HepG2 (cell line): ENCODE results near the gene SFXN5. TPM values are rescaled to one million over a fixed set of nuclear protein-coding genes. Genes with fewer than 3 reads are reported as not detected.

ENCODE experiments used
- AKAP8 ChIP-seq: sonication (generic); formaldehyde crosslinking; IDR thresholded peaks from 2 replicates; pipeline ENCODE4 v1.5.1; 2020; ENCODE audit warnings: mild to moderate bottlenecking, missing genetic modification reagents
- ARNT ChIP-seq: fragments of 450-650 bp; IDR thresholded peaks from 2 replicates; pipeline ENCODE4 v1.6.1; 2017
- ATF7 ChIP-seq, 2 experiments: fragments of 450-650 bp in 1 of 2; sonication (generic) in 1 of 2; formaldehyde crosslinking in 1 of 2; IDR thresholded peaks; 2 replicates each; pipeline versions ENCODE4 v1.4.0 to v1.6.1; 2016 to 2020; ENCODE audit warnings: antibody characterized with exemption in 1 of 2, mild to moderate bottlenecking in 1 of 2, missing genetic modification reagents in 1 of 2
- CREB1 ChIP-seq, 2 experiments: fragments of 450-650 bp in 1 of 2; IDR thresholded peaks; 2 replicates each; pipeline ENCODE4 v1.6.1; 2016 to 2017; ENCODE audit warnings: control low read depth in 1 of 2, mild to moderate bottlenecking in 1 of 2, missing compliant biosample characterization in 1 of 2, missing genetic modification characterization in 1 of 2
- DPF2 ChIP-seq: sonication (generic); formaldehyde crosslinking; IDR thresholded peaks from 2 replicates; pipeline ENCODE4 v1.4.0; 2020; ENCODE audit warnings: mild to moderate bottlenecking, low read depth, missing genetic modification reagents, borderline replicate concordance
- ESRRA ChIP-seq: sonication (generic); formaldehyde crosslinking; IDR thresholded peaks from 2 replicates; pipeline ENCODE4 v1.5.1; 2020; ENCODE audit warnings: mild to moderate bottlenecking, low read depth, missing genetic modification reagents
- GABPA ChIP-seq, 2 experiments: IDR thresholded peaks; 2 replicates each; pipeline ENCODE4 v1.6.1; 2011 to 2016; ENCODE audit warnings: low read depth in 2 of 2, low read length in 1 of 2, missing biosample characterization in 1 of 2, missing genetic modification characterization in 1 of 2
- HNF4G ChIP-seq, 2 experiments: sonication (generic) in 1 of 2; formaldehyde crosslinking in 1 of 2; IDR thresholded peaks; 2 replicates each; pipeline versions ENCODE4 v1.4.0 to v1.6.1; 2011 to 2020; ENCODE audit warnings: borderline replicate concordance in 2 of 2, low read depth in 2 of 2, mild to moderate bottlenecking in 2 of 2, low read length in 1 of 2, missing genetic modification reagents in 1 of 2, moderate library complexity in 1 of 2
- HOXA3 ChIP-seq: sonication (generic); formaldehyde crosslinking; IDR thresholded peaks from 2 replicates; pipeline ENCODE4 v1.5.0; 2020; ENCODE audit warnings: missing genetic modification reagents
- HOXD1 ChIP-seq: sonication (generic); formaldehyde crosslinking; IDR thresholded peaks from 2 replicates; pipeline ENCODE4 v1.5.0; 2020; ENCODE audit warnings: missing genetic modification reagents
- KMT2A ChIP-seq: sonication (generic); formaldehyde crosslinking; IDR thresholded peaks from 2 replicates; pipeline ENCODE4 v1.4.0; 2020; ENCODE audit warnings: missing genetic modification reagents
- MAF1 ChIP-seq: sonication (generic); formaldehyde crosslinking; IDR thresholded peaks from 2 replicates; pipeline ENCODE4 v1.5.0; 2020; ENCODE audit warnings: missing genetic modification reagents, borderline replicate concordance
- MAZ ChIP-seq, 2 experiments: sonication (generic) in 1 of 2; formaldehyde crosslinking in 1 of 2; IDR thresholded peaks; 2 replicates each; pipeline versions ENCODE4 v1.5.0 to v1.6.1; 2012 to 2020; ENCODE audit warnings: low read depth in 2 of 2, mild to moderate bottlenecking in 2 of 2, borderline replicate concordance in 1 of 2, improper control_type of control experiment in 1 of 2, low read length in 1 of 2, missing genetic modification reagents in 1 of 2, moderate library complexity in 1 of 2
- NR2F6 ChIP-seq, 2 experiments: IDR thresholded peaks; 2 replicates each; pipeline ENCODE4 v1.6.1; 2016; ENCODE audit warnings: antibody characterized with exemption in 1 of 2, mild to moderate bottlenecking in 1 of 2
- RARA ChIP-seq: IDR thresholded peaks from 2 replicates; pipeline ENCODE4 v1.6.1; 2016; ENCODE audit warnings: missing genetic modification reagents, missing compliant biosample characterization
- SP5 ChIP-seq: IDR thresholded peaks from 2 replicates; pipeline ENCODE4 v1.6.1; 2016; ENCODE audit warnings: low read depth, borderline replicate concordance
- TARDBP ChIP-seq: sonication (generic); formaldehyde crosslinking; IDR thresholded peaks from 2 replicates; pipeline ENCODE4 v1.8.0; 2022; ENCODE audit warnings: mild to moderate bottlenecking, missing genetic modification reagents
- THAP11 ChIP-seq: IDR thresholded peaks from 2 replicates; pipeline ENCODE4 v1.6.1; 2016; ENCODE audit warnings: missing biosample characterization, missing genetic modification reagents
- U2AF2 ChIP-seq: fragments of 200-400 bp; formaldehyde crosslinking; IDR thresholded peaks from 2 replicates; pipeline ENCODE4 v1.6.1; 2017; ENCODE audit warnings: low read depth, mild to moderate bottlenecking, low read length
- ZFP90 ChIP-seq: sonication (generic); formaldehyde crosslinking; IDR thresholded peaks from 2 replicates; pipeline ENCODE4 v1.8.0; 2022; ENCODE audit warnings: missing genetic modification reagents, mild to moderate bottlenecking, inconsistent platforms, borderline replicate concordance
- ZNF138 ChIP-seq: sonication (generic); formaldehyde crosslinking; IDR thresholded peaks from 2 replicates; pipeline ENCODE4 v1.5.0; 2020; ENCODE audit warnings: mild to moderate bottlenecking, low read depth, missing genetic modification reagents
- ZNF160 ChIP-seq: sonication (generic); formaldehyde crosslinking; IDR thresholded peaks from 2 replicates; pipeline ENCODE4 v1.8.0; 2022; ENCODE audit warnings: mild to moderate bottlenecking, inconsistent platforms, missing genetic modification reagents
- ZNF570 ChIP-seq: sonication (generic); formaldehyde crosslinking; IDR thresholded peaks from 2 replicates; pipeline ENCODE4 v1.4.0; 2020; ENCODE audit warnings: mild to moderate bottlenecking, missing genetic modification reagents, borderline replicate concordance
- ZNF790 ChIP-seq: sonication (generic); formaldehyde crosslinking; IDR thresholded peaks from 2 replicates; pipeline ENCODE4 v1.8.0; 2022; ENCODE audit warnings: missing genetic modification reagents, mild to moderate bottlenecking, borderline replicate concordance
- polyA plus RNA-seq, 8 experiments: library from polyadenylated mRNA; depleted of rRNA in 3 of 8; stranded (reverse) in 7 of 8; unstranded in 1 of 8; fragments of >200 nt; fragmentation: Illumina TruSeq in 4 of 8; extraction: Trizol in 4 of 8; gene quantifications; 2 replicates each; pipeline versions ENCODE4 v1.2.1 to v1.2.3, GENCODE V29; 2011 to 2016; ENCODE audit warnings: low read depth in 4 of 8, missing spikeins in 1 of 8, mixed read lengths in 1 of 8; ENCODE audit not compliant: insufficient read depth in 1 of 8
- total RNA-seq, 5 experiments: library from RNA; depleted of rRNA; stranded (reverse); fragments of >200 nt; fragmentation: Illumina TruSeq; extraction: Trizol; gene quantifications; 2 replicates each; pipeline ENCODE4 v1.2.3, GENCODE V29; 2016; ENCODE audit warnings: low read depth in 1 of 5
- TF ChIP-seq, protein P1 (sequence below): conservative IDR thresholded peaks from 2 replicates; pipeline ENCODE4 v1.6.1; 2018; ENCODE audit warnings: missing genetic modification reagents
- TF ChIP-seq, protein P2 (sequence below): sonication (generic); formaldehyde crosslinking; IDR thresholded peaks from 2 replicates; pipeline ENCODE4 v1.5.1; 2020; ENCODE audit warnings: missing genetic modification reagents, mild to moderate bottlenecking, borderline replicate concordance
- TF ChIP-seq, protein P3 (sequence below): sonication (generic); formaldehyde crosslinking; IDR thresholded peaks from 2 replicates; pipeline ENCODE4 v1.8.0; 2022; ENCODE audit warnings: mild to moderate bottlenecking, missing genetic modification reagents

SFXN5 gene
- total and polyA plus RNA-seq, 2 of the 13 experiments (the other 11 are each of a cell fraction or from before 2014, with no cell fraction given) = 34.9 to 37.4 TPM

DNA sequence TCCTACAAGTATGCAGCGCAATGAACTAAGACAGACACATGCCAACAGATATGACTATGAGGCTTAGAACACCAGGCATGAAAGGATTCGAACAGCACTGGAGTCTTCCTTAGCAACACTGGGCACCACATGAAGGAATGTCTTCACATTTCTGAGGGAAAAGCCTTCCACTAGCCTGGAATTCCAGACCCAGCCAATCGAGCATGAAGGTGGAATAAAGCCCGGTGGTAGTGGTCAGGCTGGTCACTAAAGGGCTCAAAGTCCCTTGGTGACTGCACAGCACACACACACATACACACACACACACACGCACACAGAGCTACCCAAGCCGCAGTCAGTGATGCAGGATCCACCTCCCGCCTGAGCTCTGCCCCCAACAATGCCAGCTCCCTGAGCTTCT, 19.7 kb upstream of the SFXN5 start (continued):
- peak; percentile 71; the same call in 1 of the 2 replicates for TF ChIP-seq TARDBP (CRISPR knock-in tag)
- TF ChIP-seq MAF1 (CRISPR knock-in tag) = no peak
- TF ChIP-seq, protein P1, sequence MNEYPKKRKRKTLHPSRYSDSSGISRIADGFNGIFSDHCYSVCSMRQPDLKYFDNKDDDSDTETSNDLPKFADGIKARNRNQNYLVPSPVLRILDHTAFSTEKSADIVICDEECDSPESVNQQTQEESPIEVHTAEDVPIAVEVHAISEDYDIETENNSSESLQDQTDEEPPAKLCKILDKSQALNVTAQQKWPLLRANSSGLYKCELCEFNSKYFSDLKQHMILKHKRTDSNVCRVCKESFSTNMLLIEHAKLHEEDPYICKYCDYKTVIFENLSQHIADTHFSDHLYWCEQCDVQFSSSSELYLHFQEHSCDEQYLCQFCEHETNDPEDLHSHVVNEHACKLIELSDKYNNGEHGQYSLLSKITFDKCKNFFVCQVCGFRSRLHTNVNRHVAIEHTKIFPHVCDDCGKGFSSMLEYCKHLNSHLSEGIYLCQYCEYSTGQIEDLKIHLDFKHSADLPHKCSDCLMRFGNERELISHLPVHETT = no peak
- TF ChIP-seq SP5 = no peak
- no peak for TF ChIP-seq ARNT
- no peak for TF ChIP-seq KMT2A (CRISPR knock-in tag)
- TF ChIP-seq, protein P2, sequence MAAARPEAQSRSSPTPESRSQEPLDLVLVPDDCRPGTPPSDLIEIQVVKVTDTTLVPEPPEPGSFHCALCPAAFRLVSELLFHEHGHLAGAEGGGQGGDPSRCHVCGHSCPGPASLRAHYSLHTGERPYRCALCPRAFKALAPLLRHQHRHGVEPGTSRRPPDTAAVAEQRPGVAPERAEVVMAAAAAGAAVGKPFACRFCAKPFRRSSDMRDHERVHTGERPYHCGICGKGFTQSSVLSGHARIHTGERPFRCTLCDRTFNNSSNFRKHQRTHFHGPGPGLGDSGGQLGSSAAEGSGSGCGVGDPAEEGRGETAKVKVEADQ (CRISPR knock-in tag) = no peak
- TF ChIP-seq RARA (CRISPR knock-in tag) = peak; percentile 36; the same call in 1 of the 2 replicates
- peak; percentile 70 for TF ChIP-seq HOXA3 (CRISPR knock-in tag)
- TF ChIP-seq DPF2 = peak; percentile 63; the same call in 1 of the 2 replicates
- peak; percentile 97 for TF ChIP-seq HNF4G (IDR thresholded peaks at IDR 0.05; ENCODE audit: borderline replicate concordance, low read depth, low read length)
- peak; percentile 84; the same call in 1 of the 2 replicates for TF ChIP-seq HNF4G (CRISPR knock-in tag; IDR thresholded peaks at IDR 0.05; ENCODE audit: borderline replicate concordance, low read depth)
- TF ChIP-seq AKAP8 (CRISPR knock-in tag) = 0 out of 2 replicates have a peak, but pooled peaks have one; percentile 42
- TF ChIP-seq NR2F6 (IDR thresholded peaks at IDR 0.05) = no peak
- peak; percentile 33; the same call in 1 of the 2 replicates for TF ChIP-seq NR2F6 (CRISPR knock-in tag; IDR thresholded peaks at IDR 0.05)
- no peak for TF ChIP-seq ZNF790 (CRISPR knock-in tag)
- TF ChIP-seq ZNF570 (CRISPR knock-in tag) = no peak
- TF ChIP-seq CREB1 (IDR thresholded peaks at IDR 0.05) = peak; percentile 69
- TF ChIP-seq CREB1 (CRISPR knock-in tag; IDR thresholded peaks at IDR 0.05) = peak; percentile 43; the same call in 1 of the 2 replicates
- TF ChIP-seq ESRRA (CRISPR knock-in tag) = 0 out of 2 replicates have a peak, but pooled peaks have one; percentile 65
- TF ChIP-seq MAZ (IDR thresholded peaks at IDR 0.05; ENCODE audit: borderline replicate concordance, low read depth, low read length) = no peak
- TF ChIP-seq MAZ (CRISPR knock-in tag; IDR thresholded peaks at IDR 0.05; ENCODE audit: low read depth) = no peak
- TF ChIP-seq ZNF160 = 0 out of 2 replicates have a peak, but pooled peaks have one; percentile 45
- TF ChIP-seq ZNF138 (CRISPR knock-in tag) = no peak
- 0 out of 2 replicates have a peak, but pooled peaks have one; percentile 6 for TF ChIP-seq GABPA (IDR thresholded peaks at IDR 0.05; ENCODE audit: low read depth, low read length)
- TF ChIP-seq GABPA (CRISPR knock-in tag; IDR thresholded peaks at IDR 0.05; ENCODE audit: low read depth) = no peak
- no peak for TF ChIP-seq U2AF2
- TF ChIP-seq ZFP90 = no peak
- TF ChIP-seq ATF7 (IDR thresholded peaks at IDR 0.05) = 0 out of 2 replicates have a peak, but pooled peaks have one; percentile 37
- TF ChIP-seq ATF7 (CRISPR knock-in tag; IDR thresholded peaks at IDR 0.05) = no peak
- no peak for TF ChIP-seq HOXD1 (CRISPR knock-in tag)
- TF ChIP-seq, protein P3, sequence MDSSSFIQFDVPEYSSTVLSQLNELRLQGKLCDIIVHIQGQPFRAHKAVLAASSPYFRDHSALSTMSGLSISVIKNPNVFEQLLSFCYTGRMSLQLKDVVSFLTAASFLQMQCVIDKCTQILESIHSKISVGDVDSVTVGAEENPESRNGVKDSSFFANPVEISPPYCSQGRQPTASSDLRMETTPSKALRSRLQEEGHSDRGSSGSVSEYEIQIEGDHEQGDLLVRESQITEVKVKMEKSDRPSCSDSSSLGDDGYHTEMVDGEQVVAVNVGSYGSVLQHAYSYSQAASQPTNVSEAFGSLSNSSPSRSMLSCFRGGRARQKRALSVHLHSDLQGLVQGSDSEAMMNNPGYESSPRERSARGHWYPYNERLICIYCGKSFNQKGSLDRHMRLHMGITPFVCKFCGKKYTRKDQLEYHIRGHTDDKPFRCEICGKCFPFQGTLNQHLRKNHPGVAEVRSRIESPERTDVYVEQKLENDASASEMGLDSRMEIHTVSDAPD (CRISPR knock-in tag) = peak; percentile 67; the same call in 1 of the 2 replicates
- TF ChIP-seq THAP11 (CRISPR knock-in tag) = 0 out of 2 replicates have a peak, but pooled peaks have one; percentile 39
